H1 (cell line): ENCODE data around the gene PPRC1.

Experiments used
- CHD2 ChIP-seq: IDR thresholded peaks from 2 replicates; pipeline ENCODE4 v1.6.1; 2012; ENCODE audit warnings: low read length, improper control_type of control experiment
- CTCF ChIP-seq, 3 experiments: IDR thresholded peaks; 1 replicate in 2 of 3; 2 replicates in 1 of 3; pipeline versions ENCODE4 v1.5.1 to v1.6.1; 2011; ENCODE audit warnings: low read length in 3 of 3, mild to moderate bottlenecking in 3 of 3, inconsistent platforms in 2 of 3, low read depth in 1 of 3, moderate library complexity in 1 of 3; ENCODE audit not compliant: insufficient read depth in 1 of 3; ENCODE audit errors: control extremely low read depth in 1 of 3
- EP300 ChIP-seq, 2 experiments: IDR thresholded peaks; 1 replicate in 1 of 2; 2 replicates in 1 of 2; pipeline ENCODE4 v1.6.1; 2011 to 2012; ENCODE audit warnings: low read depth in 2 of 2, low read length in 2 of 2, mild to moderate bottlenecking in 2 of 2, borderline replicate concordance in 1 of 2, inconsistent platforms in 1 of 2, moderate library complexity in 1 of 2
- ZNF274 ChIP-seq: IDR thresholded peaks from 2 replicates; pipeline ENCODE4 v1.7.0; 2012; ENCODE audit warnings: low read length, borderline replicate concordance; ENCODE audit errors: extremely low read depth

GRCh38 chr10:102159051-102159597, 26.3 kb downstream of the PPRC1 start:
- no peak for TF ChIP-seq ZNF274
- no peak for TF ChIP-seq CTCF (IDR thresholded peaks at IDR 0.05; ENCODE audit: control extremely low read depth in 1 of 3, insufficient read depth in 1 of 3, low read depth in 1 of 3, low read length in 3 of 3)
- TF ChIP-seq CHD2, result no peak
- TF ChIP-seq EP300 (IDR thresholded peaks at IDR 0.05; ENCODE audit: borderline replicate concordance in 1 of 2, low read depth in 2 of 2, low read length in 2 of 2), result no peak
